Lung (tissue), 12 donors: ENCODE measurements around the gene GDNF. TPM values are rescaled to one million over a fixed set of nuclear protein-coding genes. Genes with fewer than 3 reads are reported as not detected.

Experiments
- ATAC-seq: fragments of 200-7000 bp; cut with Tn5 transposase; one replicate; pipeline ENCODE4 v1.9.1; 2020; ENCODE audit warnings: moderate number of reproducible peaks; ENCODE audit not compliant: insufficient read depth, low FRiP score
- DNase-seq, 3 donors: peaks; one replicate each; pipeline ENCODE4 v3.0.0-alpha.2; 2013 to 2017
- H3K27ac ChIP-seq, 2 donors: one replicate each; pipeline ENCODE4 v1.5.1; 2013; ENCODE audit warnings: mild to moderate bottlenecking in 2 of 2, moderate library complexity in 2 of 2, control low read depth in 1 of 2, inconsistent platforms in 1 of 2, low read depth in 1 of 2, low read length in 1 of 2
- H3K27me3 ChIP-seq, 3 donors: one replicate each; pipeline ENCODE4 v1.5.1; 2013; ENCODE audit warnings: low read length in 2 of 3; ENCODE audit not compliant: control insufficient read depth in 3 of 3, insufficient read depth in 3 of 3
- H3K36me3 ChIP-seq, 4 donors: one replicate each; pipeline ENCODE4 v1.5.1; 2013; ENCODE audit warnings: low read length in 4 of 4, mild to moderate bottlenecking in 1 of 4, moderate library complexity in 1 of 4; ENCODE audit not compliant: control insufficient read depth in 4 of 4, insufficient read depth in 4 of 4
- H3K4me1 ChIP-seq, 5 donors: one replicate each; pipeline ENCODE4 v1.5.1; 2013; ENCODE audit warnings: low read length in 5 of 5, mild to moderate bottlenecking in 2 of 5, moderate library complexity in 1 of 5; ENCODE audit not compliant: control insufficient read depth in 5 of 5, insufficient read depth in 5 of 5
- H3K4me3 ChIP-seq: one replicate; pipeline ENCODE4 v1.5.1; 2013; ENCODE audit warnings: mild to moderate bottlenecking, control low read depth, moderate library complexity
- H3K9ac ChIP-seq, 2 donors: one replicate each; pipeline ENCODE4 v1.5.1; 2013; ENCODE audit warnings: low read length in 2 of 2, control low read depth in 1 of 2; ENCODE audit not compliant: insufficient read depth in 1 of 2
- H3K9me3 ChIP-seq, 4 donors: one replicate each; pipeline ENCODE4 v1.5.1; 2013; ENCODE audit warnings: low read length in 3 of 4, mild to moderate bottlenecking in 1 of 4, moderate library complexity in 1 of 4; ENCODE audit not compliant: control insufficient read depth in 4 of 4, insufficient read depth in 3 of 4
- WGBS, 2 donors: extraction: QIAGEN DNeasy Blood & Tissue Kit; methylation state at CpG; one replicate each; pipeline ENCODE4 v1.1.7; 2013; 5-methylcytosine and 5-hydroxymethylcytosine counted together
- polyA plus RNA-seq, 2 donors: library from polyadenylated mRNA; stranded (reverse); fragments of 200-250 nt; gene quantifications; one replicate each; pipeline ENCODE4 v1.2.1, GENCODE V29; 2013
- total RNA-seq, 2 donors: library from RNA; depleted of rRNA in 1 of 2; stranded (reverse); fragments of >200 nt in 1 of 2; gene quantifications; one replicate each; pipeline ENCODE4 v1.2.1, GENCODE V29; 2014 to 2021
- TF ChIP-seq, protein P1 (sequence below): IDR thresholded peaks from 2 replicates; pipeline ENCODE4 v1.5.1; 2012; ENCODE audit warnings: mild to moderate bottlenecking; ENCODE audit errors: control extremely low read depth, extremely low read depth
- donor health status: control.
- donor health status: control.
- donor health status: Bipolar disorder and iron deficiency.
- donor health status: healthy.
- donor health status: DM: yes; HTN: yes; CAD: no.

The GDNF gene
- total and polyA plus RNA-seq, 4 donors, result 0.05 TPM; not detected in 3

DNA sequence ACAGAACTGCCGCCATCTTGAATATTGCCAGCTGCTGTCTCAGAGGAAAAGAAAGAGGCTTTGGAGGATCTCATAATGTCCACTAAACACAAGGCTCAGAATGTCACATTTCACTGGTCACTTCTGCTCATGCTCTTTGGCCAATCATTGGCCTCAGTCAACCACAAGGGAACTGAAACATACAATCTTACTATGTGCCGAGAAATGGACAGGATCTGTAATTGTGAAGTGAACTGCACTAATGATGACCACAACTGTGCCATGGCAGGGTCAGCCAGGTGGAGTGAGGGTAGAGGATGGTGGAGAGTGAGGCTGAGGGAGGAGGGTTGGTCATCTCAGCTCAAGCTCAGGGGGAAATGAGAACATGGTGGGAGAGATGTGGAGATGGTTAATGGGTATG is 32.8 kb downstream of the GDNF start:
- 92 to 96% methylated on average over 2 of the region's 2 CpGs for WGBS, 2 donors
- TF ChIP-seq, protein P1, sequence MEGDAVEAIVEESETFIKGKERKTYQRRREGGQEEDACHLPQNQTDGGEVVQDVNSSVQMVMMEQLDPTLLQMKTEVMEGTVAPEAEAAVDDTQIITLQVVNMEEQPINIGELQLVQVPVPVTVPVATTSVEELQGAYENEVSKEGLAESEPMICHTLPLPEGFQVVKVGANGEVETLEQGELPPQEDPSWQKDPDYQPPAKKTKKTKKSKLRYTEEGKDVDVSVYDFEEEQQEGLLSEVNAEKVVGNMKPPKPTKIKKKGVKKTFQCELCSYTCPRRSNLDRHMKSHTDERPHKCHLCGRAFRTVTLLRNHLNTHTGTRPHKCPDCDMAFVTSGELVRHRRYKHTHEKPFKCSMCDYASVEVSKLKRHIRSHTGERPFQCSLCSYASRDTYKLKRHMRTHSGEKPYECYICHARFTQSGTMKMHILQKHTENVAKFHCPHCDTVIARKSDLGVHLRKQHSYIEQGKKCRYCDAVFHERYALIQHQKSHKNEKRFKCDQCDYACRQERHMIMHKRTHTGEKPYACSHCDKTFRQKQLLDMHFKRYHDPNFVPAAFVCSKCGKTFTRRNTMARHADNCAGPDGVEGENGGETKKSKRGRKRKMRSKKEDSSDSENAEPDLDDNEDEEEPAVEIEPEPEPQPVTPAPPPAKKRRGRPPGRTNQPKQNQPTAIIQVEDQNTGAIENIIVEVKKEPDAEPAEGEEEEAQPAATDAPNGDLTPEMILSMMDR, result no peak

GRCh38 chr5:37806476-37806875 is 33.4 kb downstream of the GDNF start:
- no peak for DNase-seq
- no peak overlapping the region for H3K27ac ChIP-seq
- no peaks in the 10 kb centered on the region for H3K4me1 ChIP-seq
- TF ChIP-seq, protein P1, result no peak
- 77 to 86% methylated on average over 8 of the region's 8 CpGs for WGBS, 2 donors
- peaks cover 0 to 6% (median 0%) of the 10 kb centered on the region in 4 donors for H3K9me3 ChIP-seq
- ATAC-seq, result no peak
- H3K27me3 ChIP-seq, result no peaks in the 10 kb centered on the region
- H3K36me3 ChIP-seq, result no peaks in the 10 kb centered on the region
- no peak overlapping the region for H3K4me3 ChIP-seq
- H3K9ac ChIP-seq, result no peak overlapping the region

More for the DNA sequence above, 32.8 kb downstream of the GDNF start:
- ATAC-seq (no peak), DNase-seq (no peak)
- Histone ChIP-seq H3K27ac (no peak overlapping the region), H3K9me3 (peaks cover 0 to 7% (median 0%) of the 10 kb centered on the region in 4 donors), H3K9ac (no peak overlapping the region), H3K27me3 (no peaks in the 10 kb centered on the region), H3K4me1 (no peaks in the 10 kb centered on the region), H3K4me3 (no peak overlapping the region), H3K36me3 (no peaks in the 10 kb centered on the region)

DNA sequence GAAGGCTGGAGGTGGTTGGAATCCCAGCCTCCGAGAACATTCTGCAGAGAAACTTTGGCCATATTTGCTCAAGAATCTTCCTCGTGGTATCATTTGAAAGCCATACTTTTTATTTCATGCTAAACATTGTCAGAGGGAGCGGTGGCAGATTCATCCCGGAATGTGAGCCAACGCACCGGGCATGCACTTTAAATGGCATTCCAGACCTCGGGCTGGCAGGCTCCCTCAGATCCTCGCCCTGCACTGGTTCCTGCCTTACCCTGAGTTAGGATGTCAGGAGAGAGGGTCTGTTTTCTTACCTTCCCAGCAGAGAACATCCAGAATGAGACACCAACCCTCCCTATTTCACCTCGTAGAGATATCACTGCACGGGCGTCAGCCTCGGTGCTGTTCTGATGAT is 33.8 kb downstream of the GDNF start:
- WGBS, 2 donors, result 89 to 96% methylated on average over 12 of the region's 12 CpGs
- ATAC-seq, result no peak

GRCh38 chr5:37804401-37804800 is 35.4 kb downstream of the GDNF start:
- Histone ChIP-seq H3K9ac (no peak overlapping the region), H3K9me3 (peaks cover 0 to 6% (median 0%) of the 10 kb centered on the region in 4 donors), H3K4me1 (no peaks in the 10 kb centered on the region), H3K36me3 (no peaks in the 10 kb centered on the region), H3K27me3 (no peaks in the 10 kb centered on the region), H3K27ac (no peak overlapping the region), H3K4me3 (no peak overlapping the region)
- DNase-seq, result no peak
- TF ChIP-seq, protein P1, result no peak
- no peak for ATAC-seq
- WGBS, 2 donors, result 80 to 91% methylated on average over 2 of the region's 2 CpGs

More for the DNA sequence above, 33.8 kb downstream of the GDNF start:
- H3K27ac ChIP-seq, result no peak overlapping the region
- peaks cover 0 to 6% (median 0%) of the 10 kb centered on the region in 4 donors for H3K9me3 ChIP-seq
- H3K27me3 ChIP-seq, result no peaks in the 10 kb centered on the region
- H3K9ac ChIP-seq, result no peak overlapping the region
- H3K4me1 ChIP-seq, result no peaks in the 10 kb centered on the region
- H3K36me3 ChIP-seq, result no peaks in the 10 kb centered on the region
- H3K4me3 ChIP-seq, result no peak overlapping the region
- no peak for DNase-seq
- TF ChIP-seq, protein P1, result no peak
